HG03196 (cell line): Measurements from ENCODE around the gene TSC22D1.

ENCODE experiments used
- ATAC-seq: cut with Tn5 transposase; IDR thresholded peaks from one replicate; pipeline ENCODE4 v1.9.1; 2021; ENCODE audit not compliant: unreplicated experiment

TSC22D1 gene

GRCh38 chr13:44455769-44456168 lies 120.4 kb downstream of the TSC22D1 start:
- no peak for ATAC-seq

GRCh38 chr13:44453881-44454280 lies 122.2 kb downstream of the TSC22D1 start:
- ATAC-seq = no peak

- ATAC-seq = no peak
These were observed 123.1 kb downstream of the TSC22D1 start for GRCh38 chr13:44453069-44453468.

GRCh38 chr13:44452418-44452817 lies 123.7 kb downstream of the TSC22D1 start:
- ATAC-seq = no peak

GRCh38 chr13:44451651-44452050 lies 124.5 kb downstream of the TSC22D1 start:
- ATAC-seq = no peak

GRCh38 chr13:44451126-44451525 lies 125.0 kb downstream of the TSC22D1 start:
- ATAC-seq = no peak

- no peak for ATAC-seq
These were observed 125.9 kb downstream of the TSC22D1 start for GRCh38 chr13:44449999-44450821.

- no peak for ATAC-seq
These were observed 127.3 kb downstream of the TSC22D1 start for GRCh38 chr13:44448875-44449274.

- ATAC-seq = no peak
These were observed 127.8 kb downstream of the TSC22D1 start for GRCh38 chr13:44448373-44448772.

GRCh38 chr13:44447783-44448321 lies 128.3 kb downstream of the TSC22D1 start:
- no peak for ATAC-seq

GRCh38 chr13:44440046-44440608 lies 136.0 kb downstream of the TSC22D1 start:
- ATAC-seq = no peak

GRCh38 chr13:44439452-44440024 lies 136.6 kb downstream of the TSC22D1 start:
- no peak for ATAC-seq

- no peak for ATAC-seq
These were observed 137.9 kb downstream of the TSC22D1 start for GRCh38 chr13:44438234-44438579.

- ATAC-seq = no peak
These were observed 138.5 kb downstream of the TSC22D1 start for GRCh38 chr13:44437356-44438233.

- ATAC-seq = no peak
These were observed 139.4 kb downstream of the TSC22D1 start for GRCh38 chr13:44436589-44437337.

- ATAC-seq = no peak
These were observed 140.1 kb downstream of the TSC22D1 start for GRCh38 chr13:44435919-44436510.

GRCh38 chr13:44435142-44435918 lies 140.8 kb downstream of the TSC22D1 start:
- peak; percentile 63 for ATAC-seq

GRCh38 chr13:44434766-44435141 lies 141.4 kb downstream of the TSC22D1 start:
- ATAC-seq = no peak
